Stomach smooth muscle (tissue), 2 donors: Measurements from ENCODE around the gene ACTR3C.
"Not testable (repeated sequence)": the region's sequence is repeated elsewhere in the genome, so short reads cannot be mapped to it uniquely, and the experiment has no call there.

Source experiments
- H3K27ac ChIP-seq: one replicate; pipeline ENCODE4 v1.7.0; 2013; ENCODE audit warnings: mild to moderate bottlenecking, low read length, inconsistent platforms
- H3K27me3 ChIP-seq, 2 donors: one replicate each; pipeline ENCODE4 v1.7.0; 2013; ENCODE audit warnings: low read length in 2 of 2; ENCODE audit not compliant: insufficient read depth in 2 of 2, control insufficient read depth in 1 of 2
- H3K36me3 ChIP-seq, 2 donors: one replicate each; pipeline ENCODE4 v1.7.0; 2013; ENCODE audit warnings: low read length in 2 of 2; ENCODE audit not compliant: control insufficient read depth in 2 of 2, insufficient read depth in 2 of 2
- H3K4me1 ChIP-seq: one replicate; pipeline ENCODE4 v1.7.0; 2013; ENCODE audit warnings: low read length; ENCODE audit not compliant: control insufficient read depth, insufficient read depth
- H3K4me3 ChIP-seq, 2 donors: one replicate each; pipeline ENCODE4 v1.7.0; 2013; ENCODE audit warnings: low read length in 2 of 2
- H3K9ac ChIP-seq, 2 donors: one replicate each; pipeline ENCODE4 v1.7.0; 2013; ENCODE audit warnings: low read length in 2 of 2, mild to moderate bottlenecking in 1 of 2
- H3K9me3 ChIP-seq, 2 donors: one replicate each; pipeline ENCODE4 v1.7.0; 2013; ENCODE audit warnings: low read length in 2 of 2; ENCODE audit not compliant: control insufficient read depth in 2 of 2
- donor health status: healthy.
- donor health status: Pancreatic carcinoma.

The ACTR3C gene

DNA sequence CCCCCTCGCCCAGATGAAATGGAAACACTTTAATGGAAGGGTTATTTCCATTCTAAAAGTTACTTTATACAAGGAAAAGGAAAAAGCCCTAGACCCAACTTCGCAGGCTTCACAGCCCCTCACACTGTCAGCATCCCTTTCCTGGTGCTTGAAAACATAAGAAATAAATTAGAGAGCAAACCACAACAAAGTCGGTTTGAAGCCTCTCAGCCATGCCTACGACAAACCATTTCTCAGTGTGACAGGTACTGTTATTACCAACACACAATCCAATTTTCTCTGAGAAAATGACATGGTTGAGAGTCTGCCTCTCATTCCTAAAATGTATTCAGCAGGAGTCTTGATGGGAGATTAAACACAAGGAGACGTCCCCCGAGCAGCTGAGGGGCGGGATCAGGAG lies 51.4 kb downstream of the ACTR3C start:
- H3K9ac ChIP-seq, H3K4me1 ChIP-seq, H3K4me3 ChIP-seq, H3K36me3 ChIP-seq, H3K9me3 ChIP-seq, H3K27ac ChIP-seq, H3K27me3 ChIP-seq: not testable (repeated sequence)

DNA sequence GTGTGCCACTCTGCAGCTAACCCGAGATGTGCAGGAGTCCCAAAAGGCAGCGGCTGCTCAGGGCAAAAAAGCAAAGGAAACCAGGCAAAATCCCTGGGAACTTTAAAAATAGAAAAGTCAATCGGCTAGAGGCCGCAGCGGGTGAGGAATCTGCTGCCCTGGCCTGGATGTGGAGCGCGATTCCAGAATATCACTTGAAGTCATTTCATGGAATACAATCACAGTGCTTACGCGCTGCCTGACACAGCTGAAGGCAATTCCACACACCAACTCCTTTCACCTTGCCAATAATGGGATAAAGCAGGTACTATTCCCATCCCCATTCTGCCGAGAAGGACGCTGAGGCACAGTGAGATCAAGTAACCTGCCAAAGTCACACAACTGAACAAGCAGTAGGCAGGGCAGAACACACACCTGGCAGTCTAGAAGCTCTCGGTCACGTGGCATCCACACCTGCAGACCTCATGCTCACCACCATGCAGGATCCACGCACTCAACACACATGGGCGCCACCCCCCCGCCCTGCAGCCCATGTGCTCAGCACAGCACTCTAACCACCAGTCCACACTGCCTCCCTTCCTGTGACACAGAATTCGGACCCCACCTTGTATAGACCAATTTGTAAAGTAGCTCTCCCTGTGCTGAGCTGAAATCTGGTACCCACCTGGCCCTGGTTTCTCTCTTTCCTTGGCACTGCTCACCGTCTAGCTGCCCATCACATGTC lies 53.1 kb downstream of the ACTR3C start:
- not testable (repeated sequence) for H3K9me3 ChIP-seq, H3K27ac ChIP-seq

DNA sequence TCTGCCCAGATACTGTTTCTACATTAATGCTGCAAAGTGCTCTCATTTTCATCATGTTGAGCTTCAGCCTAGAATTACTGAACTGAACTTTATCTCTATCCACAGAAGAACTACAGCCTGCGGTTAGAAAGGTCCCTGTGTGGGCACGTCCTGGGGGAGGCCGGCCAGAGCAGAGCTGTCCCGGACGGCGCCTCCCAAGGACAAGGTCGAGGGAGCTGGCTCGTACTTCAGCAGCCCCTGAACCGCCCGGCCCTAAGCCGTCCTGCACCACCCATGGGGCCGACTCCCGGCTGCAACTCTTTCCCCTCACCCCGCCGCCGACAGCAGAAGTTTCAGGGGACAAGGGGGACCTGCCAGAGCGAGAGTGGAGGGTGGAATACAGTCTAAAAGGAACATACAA lies 54.5 kb downstream of the ACTR3C start:
- not testable (repeated sequence) for H3K9me3 ChIP-seq, H3K4me3 ChIP-seq, H3K27me3 ChIP-seq, H3K9ac ChIP-seq, H3K36me3 ChIP-seq, H3K27ac ChIP-seq, H3K4me1 ChIP-seq

More for the DNA sequence above, 53.1 kb downstream of the ACTR3C start:
- H3K9ac ChIP-seq, H3K4me1 ChIP-seq, H3K27me3 ChIP-seq, H3K4me3 ChIP-seq, H3K36me3 ChIP-seq: not testable (repeated sequence)

DNA sequence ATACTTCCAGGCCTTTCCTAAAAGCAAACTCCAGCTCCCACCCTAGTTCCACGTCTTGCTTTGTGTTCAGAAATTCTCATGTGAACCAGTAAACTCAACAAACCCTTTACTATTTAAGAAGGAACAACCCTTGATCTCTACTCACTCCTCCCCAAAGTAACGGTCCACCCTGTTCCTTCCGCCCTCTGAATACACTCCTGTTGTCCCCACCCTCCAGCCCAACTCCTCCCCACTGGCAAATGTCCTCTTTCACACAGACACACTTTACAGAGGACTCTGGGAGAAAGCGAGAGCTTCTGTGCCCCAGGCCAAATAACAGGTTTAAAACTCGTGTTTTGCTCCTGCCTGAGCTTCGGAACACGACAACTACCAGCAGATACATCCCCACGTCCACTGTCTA lies 55.1 kb downstream of the ACTR3C start:
- not testable (repeated sequence) for H3K36me3 ChIP-seq, H3K9me3 ChIP-seq, H3K4me1 ChIP-seq, H3K4me3 ChIP-seq, H3K27ac ChIP-seq, H3K9ac ChIP-seq, H3K27me3 ChIP-seq

DNA sequence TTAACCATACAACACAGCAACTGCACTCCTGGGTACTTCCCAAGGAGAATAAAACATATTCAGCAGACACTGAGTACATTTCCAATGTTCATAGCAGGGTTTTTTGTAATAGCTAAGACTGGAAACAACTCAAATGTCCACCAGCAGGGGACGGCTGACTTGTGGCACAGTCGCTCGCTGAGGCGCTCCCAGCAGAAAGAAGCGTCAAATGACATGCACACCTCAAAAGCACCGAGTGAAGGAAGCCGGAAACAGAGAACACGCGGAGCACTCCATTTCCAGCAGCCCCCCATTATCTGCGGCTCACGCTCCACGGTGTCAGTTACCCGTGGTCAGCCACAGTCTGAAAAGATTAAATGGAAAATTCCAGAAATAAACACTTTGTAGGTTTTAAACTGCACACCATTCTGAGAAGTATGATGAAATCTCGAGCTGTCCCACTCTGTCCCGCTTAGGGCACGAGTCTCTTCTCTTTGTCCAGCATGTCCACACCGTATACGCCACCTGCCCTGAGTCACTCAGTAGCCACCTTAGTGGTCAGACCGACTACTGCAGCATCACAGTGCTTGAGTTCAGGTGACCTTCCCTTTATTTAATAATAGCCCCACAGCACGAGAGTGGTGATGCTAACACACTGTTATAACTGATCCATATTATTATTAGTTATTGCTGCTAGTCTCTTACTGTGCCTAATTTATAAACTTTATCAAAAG lies 56.2 kb downstream of the ACTR3C start:
- not testable (repeated sequence) for H3K9ac ChIP-seq, H3K27ac ChIP-seq, H3K9me3 ChIP-seq

DNA sequence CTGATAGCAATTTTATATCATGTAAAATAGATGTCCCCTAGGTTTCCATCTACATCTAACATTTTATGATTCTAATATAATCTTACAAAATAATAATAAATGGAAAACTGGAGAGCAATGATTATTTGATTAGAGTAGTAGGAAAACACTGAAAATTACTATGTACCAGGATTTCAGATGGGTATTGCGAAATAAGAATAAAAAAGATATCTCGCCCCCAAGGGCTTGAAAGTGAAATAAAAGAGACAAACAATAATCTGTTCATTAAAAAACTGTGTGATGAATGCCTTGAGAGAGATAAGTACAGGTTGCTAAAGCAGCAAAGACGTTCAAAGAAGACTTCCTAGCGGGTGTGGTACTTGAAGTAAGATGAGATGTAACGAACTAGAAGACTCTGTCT lies 60.7 kb downstream of the ACTR3C start:
- not testable (repeated sequence) for H3K27me3 ChIP-seq, H3K9me3 ChIP-seq, H3K27ac ChIP-seq, H3K4me1 ChIP-seq, H3K4me3 ChIP-seq, H3K9ac ChIP-seq, H3K36me3 ChIP-seq

More for the DNA sequence above, 56.2 kb downstream of the ACTR3C start:
- not testable (repeated sequence) for H3K27me3 ChIP-seq, H3K4me3 ChIP-seq, H3K36me3 ChIP-seq, H3K4me1 ChIP-seq

DNA sequence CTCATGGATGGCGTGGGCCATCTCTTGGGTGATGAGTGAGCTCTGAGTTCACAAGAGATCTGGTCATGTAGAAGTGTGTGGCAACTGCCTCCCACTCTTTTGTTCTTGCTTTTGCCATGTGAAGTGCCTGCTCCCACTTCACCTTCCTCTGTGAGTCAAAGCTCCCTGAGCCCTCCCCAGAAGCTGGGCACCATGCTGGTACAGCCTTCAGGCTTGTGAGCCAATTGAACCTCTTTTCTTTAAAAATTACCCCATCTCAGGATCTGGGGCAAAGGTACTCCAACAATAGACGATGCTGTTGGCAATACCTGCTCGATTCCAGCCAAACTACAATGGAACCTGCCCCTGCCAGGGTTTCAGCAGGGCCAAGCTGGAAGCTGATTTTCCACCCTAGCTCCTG lies 75.6 kb downstream of the ACTR3C start:
- H3K27me3 ChIP-seq, H3K27ac ChIP-seq, H3K9me3 ChIP-seq, H3K9ac ChIP-seq, H3K36me3 ChIP-seq, H3K4me3 ChIP-seq, H3K4me1 ChIP-seq: not testable (repeated sequence)

DNA sequence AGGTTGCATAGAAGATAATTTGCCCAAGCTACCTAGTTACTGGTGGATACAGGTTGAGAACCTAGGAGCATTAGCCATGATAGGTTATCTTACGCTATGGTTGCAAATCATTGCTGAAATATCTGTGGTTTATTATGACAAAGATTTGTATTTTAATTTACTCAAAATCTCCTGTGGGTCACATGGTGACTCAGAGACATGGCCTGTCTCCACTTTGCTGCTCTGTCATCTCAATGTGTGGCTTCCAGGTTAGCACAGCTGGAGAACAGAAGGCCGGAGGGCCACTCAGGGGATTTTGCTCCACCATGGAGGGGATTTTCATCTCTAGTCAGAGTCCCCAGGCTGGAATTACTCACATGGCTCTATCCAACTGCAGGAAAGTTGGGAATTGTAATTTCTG lies 78.1 kb downstream of the ACTR3C start:
- H3K9ac ChIP-seq, H3K27ac ChIP-seq, H3K9me3 ChIP-seq, H3K4me1 ChIP-seq, H3K4me3 ChIP-seq, H3K27me3 ChIP-seq, H3K36me3 ChIP-seq: not testable (repeated sequence)

DNA sequence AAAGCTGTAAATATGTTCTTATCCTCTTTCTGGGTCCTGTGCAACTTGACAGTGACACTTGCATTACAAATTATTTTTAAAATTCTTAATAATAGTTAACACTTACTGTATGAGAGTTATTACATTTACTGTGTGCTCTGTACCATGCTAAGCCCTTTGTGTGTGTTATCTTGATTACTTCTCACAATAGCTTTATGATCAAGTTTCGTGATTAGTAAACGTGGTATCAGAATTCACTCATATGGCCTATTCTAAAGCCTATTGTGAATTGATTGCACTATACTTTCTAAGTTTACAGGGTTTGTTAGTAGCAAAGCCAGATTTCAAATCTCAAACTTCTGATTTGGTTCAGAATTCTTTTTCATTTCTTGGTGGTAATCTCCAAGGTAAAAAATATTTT lies 80.4 kb downstream of the ACTR3C start:
- H3K4me1 ChIP-seq, H3K36me3 ChIP-seq, H3K27ac ChIP-seq, H3K4me3 ChIP-seq, H3K9me3 ChIP-seq, H3K27me3 ChIP-seq, H3K9ac ChIP-seq: not testable (repeated sequence)

DNA sequence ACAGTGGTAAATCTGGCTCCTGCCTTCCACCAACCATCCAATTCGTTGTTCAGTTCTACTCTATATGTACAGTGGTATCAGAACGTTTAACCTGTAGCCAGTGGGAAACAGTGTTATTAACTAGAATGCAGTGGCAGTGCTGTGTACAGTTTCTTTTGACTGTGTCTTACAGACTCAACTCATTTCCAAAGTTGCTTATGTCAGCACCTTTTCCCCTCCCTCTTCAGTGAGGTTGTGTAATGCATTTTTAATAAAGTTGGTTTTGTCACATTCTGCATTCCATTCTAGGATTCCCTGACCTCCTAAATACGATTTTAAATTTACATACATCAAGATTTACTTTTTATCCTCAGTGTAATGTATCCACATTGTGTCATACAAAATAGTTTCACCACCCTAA lies 97.9 kb downstream of the ACTR3C start:
- not testable (repeated sequence) for H3K9me3 ChIP-seq, H3K36me3 ChIP-seq, H3K4me1 ChIP-seq, H3K4me3 ChIP-seq, H3K27me3 ChIP-seq, H3K27ac ChIP-seq, H3K9ac ChIP-seq

DNA sequence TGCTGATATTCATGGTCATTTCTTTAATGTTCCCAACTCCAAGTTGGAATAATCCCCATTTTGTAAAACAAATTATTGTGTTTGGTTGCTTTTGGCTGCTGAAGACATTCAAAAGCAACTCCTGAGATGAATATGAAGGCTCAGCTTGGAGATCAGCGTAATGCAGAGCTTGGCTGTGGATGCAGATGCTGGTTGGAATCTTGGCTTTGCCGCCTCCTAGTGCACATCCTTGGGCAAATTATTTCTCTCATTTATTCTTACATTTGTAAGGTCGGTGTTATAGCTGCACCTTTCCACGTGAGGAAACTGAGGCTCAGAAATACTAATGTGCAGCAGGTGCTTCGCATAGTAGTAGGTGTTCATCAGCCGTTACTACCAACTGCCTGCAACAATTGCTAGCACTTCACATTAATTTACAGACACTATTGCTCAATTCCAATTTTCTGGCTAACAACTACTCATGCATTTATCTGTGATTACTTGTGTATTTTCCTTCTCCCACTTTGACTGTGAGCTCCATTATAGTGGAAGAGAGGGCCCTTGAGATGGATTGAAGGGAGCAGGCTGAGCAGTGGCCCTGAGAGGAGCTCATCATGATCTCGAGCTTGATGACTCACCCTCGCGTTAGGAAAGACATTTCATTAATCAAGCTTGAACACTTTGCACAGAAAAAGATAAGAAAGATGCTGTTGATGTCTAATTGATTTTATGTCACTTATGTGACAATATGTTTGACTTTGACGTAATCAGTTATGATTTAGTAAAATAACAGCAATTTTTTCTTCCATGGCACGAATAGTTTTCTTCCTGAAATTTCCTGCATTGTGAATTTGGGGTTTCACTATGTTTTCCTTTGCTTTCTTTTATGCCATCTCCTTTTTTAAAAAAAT lies 101.0 kb downstream of the ACTR3C start:
- H3K36me3 ChIP-seq, H3K9me3 ChIP-seq, H3K4me3 ChIP-seq, H3K9ac ChIP-seq, H3K27me3 ChIP-seq, H3K4me1 ChIP-seq, H3K27ac ChIP-seq: not testable (repeated sequence)
